ENCODE data around the gene GRAMD2A. TPM values are rescaled to one million over a fixed set of nuclear protein-coding genes. Genes with fewer than 3 reads are reported as not detected.

The GRAMD2A gene
- not detected for total RNA-seq
- long read RNA-seq = 0 reads

DNA sequence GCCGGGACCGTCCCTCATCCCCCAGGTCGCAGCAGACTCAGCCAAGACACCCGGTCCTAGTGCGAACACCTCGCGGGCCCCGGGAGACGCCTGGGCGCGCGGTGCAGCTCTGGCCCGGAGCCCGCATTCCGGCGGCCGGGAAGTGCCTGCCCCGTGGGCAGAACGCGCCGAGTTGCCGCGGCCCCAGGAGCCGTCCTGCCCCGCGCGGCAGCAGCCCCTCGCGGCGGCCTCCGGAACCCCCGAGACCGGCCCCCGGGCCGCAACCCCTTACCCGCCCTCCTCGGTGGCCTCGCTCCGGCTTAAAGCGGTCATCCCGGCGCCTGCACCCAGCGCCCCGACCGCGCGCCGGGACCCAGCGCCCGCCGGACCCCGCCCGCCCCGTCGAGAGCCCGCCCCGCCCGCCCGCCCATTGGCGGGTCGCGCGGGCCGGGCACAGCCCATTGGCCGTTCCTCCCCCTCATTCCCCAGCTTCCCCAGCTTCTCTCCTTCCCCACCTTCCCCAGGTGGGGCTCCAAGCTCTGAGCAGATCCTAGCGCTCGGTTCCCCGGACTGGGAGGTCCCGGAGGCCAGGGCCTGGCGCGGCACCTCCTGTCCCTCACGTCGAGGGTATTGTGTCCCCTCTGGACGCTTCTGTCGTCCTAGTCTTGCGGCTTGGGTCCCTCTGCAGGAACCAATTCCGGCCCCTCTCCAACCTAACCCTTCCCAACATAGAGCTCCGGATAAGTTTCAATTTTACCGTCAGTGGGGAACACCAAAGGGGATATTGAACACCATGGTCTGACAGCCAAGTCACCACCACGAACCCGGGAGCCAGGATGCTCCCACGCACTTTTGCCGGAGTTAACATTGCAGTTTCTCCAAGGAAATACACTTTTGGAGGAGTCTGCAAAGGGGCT lies at the start of gene GRAMD2A:
TSS of gene GRAMD2A (minus strand) at position 328 of the 896 bp plus-strand sequence.
- ATAC-seq (ENCODE audit: poor library complexity) (peak; percentile 34), DNase-seq (no peak)
- intact Hi-C loops (cut with DNase I) = loop anchor here (10.0 kb wide), 1 partner anchor 77 kb away; the partner anchor contains the start of gene PARP6

DNA sequence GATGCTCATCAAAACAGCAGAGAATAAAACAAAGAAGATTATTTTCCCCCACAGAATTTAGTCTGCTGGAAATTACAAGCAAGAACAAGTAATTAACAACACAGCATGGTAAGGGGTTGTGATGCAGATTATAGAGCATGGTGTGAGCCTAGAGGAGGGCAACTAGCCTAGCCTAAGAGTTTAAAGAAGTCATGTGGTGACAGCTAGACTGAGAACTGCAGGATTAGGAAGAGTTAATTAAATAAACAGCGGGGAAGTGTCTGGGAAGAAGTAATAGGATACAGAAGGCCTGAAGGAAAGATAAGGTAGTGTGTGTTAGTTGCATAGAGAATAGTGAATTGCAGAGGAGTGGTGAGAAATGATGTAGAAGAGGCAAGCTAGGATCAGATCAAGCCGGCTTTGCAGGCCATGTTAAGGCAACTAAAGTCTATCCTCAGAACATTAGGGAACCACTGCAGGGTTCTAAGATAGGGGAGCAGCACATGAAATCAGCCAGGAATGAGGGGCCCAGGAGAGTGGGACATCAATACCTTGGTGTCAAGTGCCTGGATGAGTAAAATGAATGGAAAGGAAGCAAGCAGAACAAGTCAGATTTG lies 45.3 kb upstream of the GRAMD2A start:
- intact Hi-C loops (cut with DNase I) = no loop called here
- DNase-seq (no peak), ATAC-seq (ENCODE audit: poor library complexity) (no peak)

DNA sequence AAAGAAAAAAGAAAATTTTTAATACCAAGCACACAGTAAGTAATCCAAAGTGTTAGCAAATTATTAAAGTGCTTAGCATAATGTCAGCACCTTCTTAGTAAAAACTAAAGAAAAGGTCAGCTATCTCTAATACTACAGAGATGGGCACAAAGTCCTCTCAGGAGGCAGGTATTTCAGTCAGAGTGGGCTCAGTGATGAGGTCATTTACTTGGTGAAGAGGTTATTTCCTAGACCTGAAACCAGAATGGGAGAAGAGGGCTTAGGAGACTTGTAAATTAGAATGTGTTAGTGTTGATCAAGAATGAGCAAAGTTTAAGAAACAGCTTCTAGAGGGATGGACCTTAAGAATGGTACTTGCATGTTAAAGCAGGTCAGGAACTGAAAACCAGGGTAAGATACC lies 42.1 kb upstream of the GRAMD2A start:
- no peak for ATAC-seq (ENCODE audit: poor library complexity)
- DNase-seq = no peak
- intact Hi-C loops (cut with DNase I) = no loop called here

DNA sequence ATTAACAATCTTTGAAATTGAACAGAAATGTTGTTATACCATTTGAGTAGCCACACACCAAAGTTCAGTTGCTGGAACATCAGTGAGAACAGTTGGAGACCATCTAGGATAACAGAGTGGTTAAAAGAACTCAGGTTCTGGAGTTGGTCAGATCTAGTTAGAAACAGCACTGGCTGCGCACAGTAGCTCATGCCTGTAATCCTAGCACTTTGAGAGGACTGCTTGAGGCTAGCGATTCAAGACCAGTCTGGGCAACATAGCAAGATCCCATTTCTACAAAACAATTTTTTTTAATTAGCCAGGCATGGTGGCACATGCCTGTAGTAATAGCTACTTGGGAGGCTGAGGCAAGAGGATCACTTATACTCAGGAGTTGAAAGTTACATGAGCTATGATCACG lies 41.0 kb upstream of the GRAMD2A start:
- ATAC-seq (ENCODE audit: poor library complexity) (no peak), DNase-seq (no peak)
- intact Hi-C loops (cut with DNase I) = no loop called here

DNA sequence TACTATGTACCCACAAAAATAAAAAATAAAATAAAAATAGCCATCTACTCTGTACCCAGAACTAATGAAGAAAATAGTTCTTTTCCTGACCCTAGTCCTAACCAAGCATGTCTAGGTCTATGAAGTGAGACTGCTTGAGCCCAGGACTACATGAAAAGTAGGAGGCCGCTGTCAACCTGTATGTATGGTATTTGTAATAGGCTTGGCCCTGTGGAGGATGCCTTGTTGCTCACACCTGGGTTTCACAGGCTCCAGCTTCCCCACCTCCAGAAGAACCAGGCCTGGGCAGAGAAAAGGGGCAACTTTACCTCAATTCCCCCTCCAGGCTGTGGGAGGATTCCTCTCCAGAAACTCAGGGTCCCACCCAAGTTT lies 40.3 kb upstream of the GRAMD2A start:
- DNase-seq (no peak), ATAC-seq (ENCODE audit: poor library complexity) (no peak)
- intact Hi-C loops (cut with DNase I) = no loop called here

DNA sequence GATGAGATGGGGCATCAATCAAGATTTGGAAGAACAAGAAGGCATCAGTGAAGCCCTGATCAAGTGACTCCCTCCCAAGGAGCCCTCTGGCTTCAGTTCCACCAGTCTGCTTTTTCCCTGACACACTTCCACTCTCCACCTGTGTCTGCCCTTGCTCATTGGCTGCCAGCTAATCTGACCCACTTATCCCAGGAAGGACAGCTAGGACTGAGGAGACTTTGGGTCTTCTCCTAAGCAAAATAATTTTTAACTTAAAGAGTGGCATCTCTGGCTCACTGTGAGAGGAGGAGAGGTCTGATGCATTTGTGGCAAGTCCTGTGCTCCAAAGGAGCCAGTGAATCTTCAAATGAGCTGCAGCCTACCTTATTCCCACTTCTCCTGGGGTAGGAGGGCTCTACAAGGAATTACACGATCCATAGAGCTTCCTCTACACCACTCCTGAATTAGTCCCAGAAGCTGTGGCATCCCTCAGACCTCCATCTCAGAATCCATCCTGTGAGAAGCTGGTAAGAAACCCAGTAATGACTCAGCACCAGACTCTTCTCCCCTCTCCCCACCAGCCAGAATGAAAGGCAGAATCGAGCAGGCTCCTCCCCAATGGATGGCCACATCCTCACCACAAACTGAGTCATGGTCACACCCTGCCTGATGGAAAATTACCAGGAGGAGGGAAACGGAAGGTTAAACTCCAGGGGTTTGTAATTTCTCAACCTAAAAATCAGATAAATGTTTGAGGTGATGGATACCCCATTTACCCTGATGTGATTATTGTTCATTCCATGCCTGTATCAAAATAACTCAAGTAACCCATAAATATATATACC lies 39.7 kb upstream of the GRAMD2A start:
- DNase-seq (peak; percentile 60), ATAC-seq (ENCODE audit: poor library complexity) (peak; percentile 77)
- intact Hi-C loops (cut with DNase I) = no loop called here

DNA sequence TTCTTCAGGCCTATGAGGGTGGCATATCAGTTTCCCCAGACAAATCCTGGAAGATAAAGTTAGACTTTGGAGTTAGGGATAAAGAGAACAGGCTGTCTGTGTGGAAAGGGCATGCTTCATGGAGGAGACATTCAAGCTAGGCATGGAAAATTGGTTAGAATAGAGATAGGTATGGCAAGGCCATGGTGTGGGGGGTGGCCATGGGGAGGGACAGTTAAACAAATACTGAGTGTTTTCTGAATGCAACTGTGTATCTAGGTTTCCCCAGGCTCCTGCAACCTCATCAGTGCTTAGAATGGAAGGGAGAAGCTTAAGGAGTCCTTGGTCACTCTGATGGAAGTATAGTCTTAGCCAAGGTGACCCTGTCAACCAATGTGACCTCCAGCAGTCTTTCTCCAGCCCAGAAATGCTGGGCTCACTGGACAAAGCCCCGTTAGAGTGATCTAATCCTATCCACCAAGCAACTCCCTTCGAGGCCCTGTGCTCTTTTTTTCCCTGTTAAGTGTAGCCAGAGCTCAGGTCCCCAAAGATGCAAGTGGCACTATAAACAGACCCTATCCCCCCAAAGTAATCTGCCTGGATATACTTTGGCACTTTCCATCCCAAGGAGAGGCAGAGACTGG lies 38.9 kb upstream of the GRAMD2A start:
- ATAC-seq (ENCODE audit: poor library complexity) (no peak), DNase-seq (no peak)
- intact Hi-C loops (cut with DNase I) = no loop called here

DNA sequence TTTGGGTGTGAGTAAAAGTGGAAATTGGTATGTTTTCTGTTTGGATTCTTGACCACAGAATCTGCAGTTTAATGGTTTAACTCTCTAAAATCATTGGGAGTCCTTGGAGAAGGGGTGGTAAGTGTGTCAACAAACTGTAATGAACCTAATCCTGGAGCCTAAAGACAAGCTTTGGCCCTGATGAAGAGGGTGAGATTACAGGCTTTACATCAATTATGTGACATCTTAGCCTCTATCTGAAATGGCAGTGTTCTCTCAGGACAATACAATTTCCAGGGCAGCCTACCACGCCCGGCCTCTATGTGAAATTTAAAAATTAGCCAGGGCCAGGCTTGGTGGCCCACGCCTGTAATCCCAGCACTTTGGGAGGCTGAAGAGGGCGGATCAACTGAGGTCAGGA lies 37.7 kb upstream of the GRAMD2A start:
- intact Hi-C loops (cut with DNase I) = no loop called here
- no peak for ATAC-seq (ENCODE audit: poor library complexity)

DNA sequence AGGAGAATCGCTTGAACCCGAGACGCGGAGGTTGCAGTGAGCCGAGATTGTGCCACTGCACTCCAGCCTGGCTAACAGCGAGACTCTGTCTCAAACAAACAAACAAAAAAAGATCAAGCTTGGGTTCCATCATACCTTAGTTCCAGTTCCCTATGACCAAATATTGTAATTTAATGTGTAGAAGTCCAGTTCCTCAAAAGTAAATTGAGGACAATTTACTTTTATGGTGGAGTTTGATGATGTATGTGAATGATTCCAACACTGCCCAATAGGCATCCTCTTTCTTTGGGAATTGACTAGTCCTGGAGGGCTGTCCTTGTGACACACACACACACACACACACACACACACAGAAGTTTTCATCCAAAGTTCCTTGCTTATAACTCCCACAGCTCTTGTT lies 36.2 kb upstream of the GRAMD2A start:
- ATAC-seq (ENCODE audit: poor library complexity) (no peak), DNase-seq (no peak)
- intact Hi-C loops (cut with DNase I) = no loop called here

More for the DNA sequence above, 37.7 kb upstream of the GRAMD2A start:
- no peak for DNase-seq

DNA sequence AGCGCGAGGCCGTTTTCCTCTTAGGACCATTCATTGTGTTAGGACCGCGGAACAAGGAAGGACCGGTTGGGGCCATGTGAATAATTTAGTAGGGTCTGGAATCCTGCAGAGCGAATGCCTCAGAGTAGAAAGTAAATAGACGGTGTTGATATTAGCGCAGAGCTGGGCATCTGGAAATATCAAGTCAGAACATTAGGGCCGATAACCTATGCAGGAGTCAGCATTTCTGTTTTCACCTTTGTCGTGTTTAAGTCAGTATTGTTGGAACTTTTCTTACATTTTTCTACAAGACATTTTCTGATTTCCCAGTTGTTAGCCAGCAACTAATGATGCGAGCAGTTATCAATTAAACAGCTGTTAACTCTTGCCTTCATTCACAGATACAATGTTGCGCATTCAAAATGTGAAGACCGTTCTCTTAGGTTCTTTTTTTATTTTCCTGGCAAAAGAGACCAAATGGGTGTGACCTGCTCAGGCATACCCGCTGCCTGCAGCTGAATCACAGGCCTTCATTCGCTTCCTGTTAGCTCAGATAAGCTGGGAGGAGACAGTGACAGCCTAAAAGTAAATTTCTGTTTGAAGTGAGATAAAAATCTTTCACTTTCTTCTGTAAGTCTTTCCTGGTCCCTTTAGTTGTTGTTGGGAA lies 34.4 kb upstream of the GRAMD2A start:
- DNase-seq = peak; percentile 51
- intact Hi-C loops (cut with DNase I) = loop anchor here (2.0 kb wide), 1 partner anchor 29 kb away; no protein-coding TSS in a partner anchor
- peak; percentile 11 for ATAC-seq (ENCODE audit: poor library complexity)

DNA sequence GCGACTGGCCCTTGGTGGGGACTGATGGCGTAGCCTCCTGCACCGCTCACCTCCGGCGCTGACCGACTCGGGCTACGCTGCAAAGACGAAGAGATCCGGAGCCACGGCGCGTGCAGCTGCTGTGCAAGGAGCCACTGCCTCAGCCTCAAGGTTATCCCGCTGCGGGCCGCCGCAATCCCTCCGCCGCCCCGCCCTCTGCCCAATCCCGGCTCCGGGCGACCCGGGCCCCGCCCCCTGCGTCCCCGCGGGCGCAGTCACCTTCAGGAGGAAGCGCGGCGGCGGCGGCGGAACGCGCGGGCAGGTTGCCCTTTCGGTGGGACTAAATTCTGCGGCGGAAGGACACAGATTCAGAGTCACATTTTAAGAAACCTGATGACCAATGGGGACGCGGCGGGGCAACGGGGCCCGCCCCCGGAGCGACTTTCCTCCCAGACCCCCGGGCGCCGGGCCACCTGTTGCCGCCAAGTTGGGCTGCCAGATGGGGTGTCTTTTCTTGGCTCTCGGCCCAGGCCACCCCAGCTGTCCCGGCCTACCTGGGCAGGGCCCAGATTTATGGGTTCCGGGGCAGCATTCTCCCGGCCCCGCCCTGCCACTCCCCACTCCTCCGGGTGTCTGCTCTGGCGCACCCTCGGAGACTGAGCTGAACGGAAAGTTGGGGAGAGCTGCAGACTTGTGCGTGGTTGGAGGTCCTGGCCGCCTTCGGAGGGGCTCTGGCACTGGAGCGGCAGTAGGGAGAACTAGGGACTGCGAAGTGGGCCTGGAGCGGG lies 33.7 kb upstream of the GRAMD2A start, which contains the start of gene PKM:
TSS of gene PKM (minus strand) at position 125 of the 767 bp plus-strand sequence. CDS start 12,093 bp downstream, outside the sequence.
- intact Hi-C loops (cut with DNase I) = loop anchor here (2.0 kb wide), 1 partner anchor 28 kb away; no protein-coding TSS in a partner anchor
- ATAC-seq (ENCODE audit: poor library complexity) (peak; percentile 92), DNase-seq (peak; percentile 97)

DNA sequence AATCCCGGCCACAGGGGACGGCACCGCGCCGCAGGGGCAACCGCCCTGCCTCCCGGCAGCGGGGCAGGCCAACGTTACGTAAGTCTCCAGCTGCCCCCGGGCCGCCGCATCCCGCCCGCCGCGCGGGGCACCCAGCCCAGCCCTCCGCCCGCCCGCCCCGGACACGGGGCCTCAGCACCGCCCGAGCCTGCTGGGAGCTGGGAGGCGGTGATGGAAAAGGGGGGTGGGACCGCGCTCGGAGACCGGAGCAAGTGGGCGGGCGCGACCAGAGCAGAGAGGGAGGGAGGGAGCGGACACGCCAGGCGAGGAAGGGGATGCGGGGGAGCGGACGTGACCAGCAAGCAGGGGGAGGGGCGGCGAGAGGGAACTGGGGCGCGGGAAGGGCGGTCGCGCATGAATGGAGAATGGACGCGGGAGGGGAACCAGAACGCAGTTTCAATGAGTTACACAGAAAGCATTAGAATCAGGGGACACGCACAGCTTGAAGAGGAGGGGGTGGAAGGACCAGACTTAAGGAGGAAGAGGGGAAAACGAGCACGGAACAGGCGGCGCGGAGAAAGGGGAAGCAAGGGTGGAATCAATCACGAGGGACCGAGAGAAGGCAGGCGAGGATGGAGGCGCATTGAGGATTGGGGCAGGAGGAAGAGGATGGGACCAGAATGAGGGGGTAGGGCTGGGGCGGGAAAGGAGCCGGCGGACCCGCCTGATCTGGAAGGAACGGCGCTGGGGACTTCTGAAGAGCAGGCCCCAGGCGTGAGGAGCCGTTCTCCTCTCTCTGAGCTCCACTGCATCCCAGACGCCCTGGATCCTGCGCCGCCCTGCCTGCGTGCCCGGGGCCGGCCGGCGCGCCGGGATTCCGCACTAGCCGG lies 32.8 kb upstream of the GRAMD2A start:
- peak; percentile 82 for ATAC-seq (ENCODE audit: poor library complexity)
- intact Hi-C loops (cut with DNase I) = loop anchor here (2.0 kb wide), 1 partner anchor 28 kb away; no protein-coding TSS in a partner anchor
- peak; percentile 95 for DNase-seq

DNA sequence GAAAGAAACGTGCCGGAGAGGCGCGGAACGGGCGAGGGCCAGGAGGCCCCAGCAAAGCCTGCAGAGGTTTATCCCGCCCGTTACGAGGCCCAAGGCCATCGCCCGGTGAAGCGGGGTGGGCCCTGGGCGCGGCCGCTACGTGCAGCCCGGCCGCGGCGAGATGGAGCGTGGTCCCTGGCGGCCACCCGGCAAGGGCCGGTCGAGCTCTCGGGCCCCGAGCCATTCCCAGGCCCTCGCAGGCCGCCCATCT lies 32.3 kb upstream of the GRAMD2A start:
- no peak for DNase-seq
- intact Hi-C loops (cut with DNase I) = loop anchor here (2.0 kb wide), 1 partner anchor 27 kb away; no protein-coding TSS in a partner anchor
- ATAC-seq (ENCODE audit: poor library complexity) = no peak

DNA sequence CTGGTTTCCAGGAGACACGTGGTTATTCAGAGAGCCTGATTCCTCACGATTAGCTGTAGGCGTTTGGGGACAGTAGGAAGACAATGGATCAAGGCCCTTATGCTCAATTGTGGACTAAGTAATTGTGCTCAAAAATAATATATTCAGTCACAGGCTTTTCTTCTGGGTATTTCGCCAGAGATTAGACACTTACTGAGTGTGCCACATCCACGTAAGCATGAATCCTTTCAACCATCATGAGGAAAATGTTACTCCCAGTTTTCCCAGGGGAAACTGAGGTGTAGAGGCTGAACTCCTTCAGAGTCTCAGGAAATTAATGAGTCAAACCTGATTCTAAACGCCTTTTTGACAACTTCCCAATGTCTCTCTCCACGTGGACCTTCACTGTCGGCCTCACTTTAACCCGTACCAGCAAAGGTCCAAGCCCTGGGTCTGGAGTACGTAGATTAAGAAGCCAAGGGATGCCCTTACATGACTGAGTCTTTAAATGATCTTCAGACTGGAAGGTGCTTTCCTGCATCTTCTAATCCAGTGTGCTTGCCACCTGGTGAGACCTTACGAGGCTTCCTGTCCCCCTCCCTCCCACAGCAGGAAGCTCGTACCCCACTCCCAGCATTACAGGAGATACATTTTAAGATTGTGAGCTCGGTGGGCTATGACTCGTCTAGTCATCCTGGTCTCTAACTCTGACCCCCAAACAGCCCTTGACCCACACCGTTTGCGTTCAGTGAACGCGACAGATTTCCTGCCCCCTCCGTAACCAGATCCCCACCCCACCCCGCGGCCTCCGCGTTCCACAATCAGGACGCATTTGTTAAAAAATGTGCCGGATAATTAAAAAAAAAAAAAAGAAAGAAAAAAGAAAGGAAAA lies 31.7 kb upstream of the GRAMD2A start:
- ATAC-seq (ENCODE audit: poor library complexity) = no peak

DNA sequence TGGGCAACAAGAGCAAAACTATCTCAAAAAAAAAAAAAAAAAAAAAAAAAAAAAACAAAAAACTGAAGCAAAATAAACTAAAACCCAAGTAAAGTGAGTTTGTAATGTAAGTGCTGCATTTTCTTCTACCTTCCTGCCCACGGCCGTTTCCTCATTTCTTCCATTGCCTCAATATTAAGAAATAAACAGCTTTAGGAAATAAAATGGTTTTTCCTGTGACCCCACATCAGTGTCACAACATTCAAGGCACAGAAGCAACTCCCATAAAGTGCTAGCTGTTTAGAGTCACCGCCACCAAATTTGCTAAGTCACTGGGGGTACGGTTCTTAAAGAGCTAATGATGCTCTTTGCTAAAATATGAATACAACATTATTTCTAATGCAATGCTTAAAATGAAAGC lies 30.1 kb upstream of the GRAMD2A start:
- intact Hi-C loops (cut with DNase I) = no loop called here
- DNase-seq (no peak), ATAC-seq (ENCODE audit: poor library complexity) (no peak)

More for the DNA sequence above, 31.7 kb upstream of the GRAMD2A start:
- intact Hi-C loops (cut with DNase I) = no loop called here
- DNase-seq = no peak

DNA sequence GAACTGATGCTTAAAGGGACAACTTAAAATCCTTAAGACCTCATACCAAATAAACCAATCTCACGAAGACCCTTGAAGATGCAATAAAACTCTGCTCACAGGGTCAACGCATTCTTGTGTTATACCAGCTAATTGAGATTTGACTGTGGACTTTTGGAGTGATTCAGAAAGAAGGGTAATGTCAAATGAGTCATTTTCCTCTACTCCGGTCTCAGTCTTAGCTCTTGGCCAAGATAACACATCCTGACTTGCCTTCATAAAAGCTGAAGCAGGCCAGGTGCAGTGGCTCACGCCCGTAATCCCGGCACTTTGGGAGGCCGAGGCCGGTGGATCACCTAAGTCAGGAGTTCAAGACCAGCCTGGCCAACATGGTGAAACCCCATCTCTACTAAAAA lies 29.6 kb upstream of the GRAMD2A start:
- intact Hi-C loops (cut with DNase I) = no loop called here
- DNase-seq (no peak), ATAC-seq (ENCODE audit: poor library complexity) (no peak)
